Measurements from ENCODE around the gene DCLRE1B. TPM values are rescaled to one million over a fixed set of nuclear protein-coding genes. Genes with fewer than 3 reads are reported as not detected.

Gene DCLRE1B
- total RNA-seq, result 1.9 and 2.3 TPM in 2 replicates

DNA sequence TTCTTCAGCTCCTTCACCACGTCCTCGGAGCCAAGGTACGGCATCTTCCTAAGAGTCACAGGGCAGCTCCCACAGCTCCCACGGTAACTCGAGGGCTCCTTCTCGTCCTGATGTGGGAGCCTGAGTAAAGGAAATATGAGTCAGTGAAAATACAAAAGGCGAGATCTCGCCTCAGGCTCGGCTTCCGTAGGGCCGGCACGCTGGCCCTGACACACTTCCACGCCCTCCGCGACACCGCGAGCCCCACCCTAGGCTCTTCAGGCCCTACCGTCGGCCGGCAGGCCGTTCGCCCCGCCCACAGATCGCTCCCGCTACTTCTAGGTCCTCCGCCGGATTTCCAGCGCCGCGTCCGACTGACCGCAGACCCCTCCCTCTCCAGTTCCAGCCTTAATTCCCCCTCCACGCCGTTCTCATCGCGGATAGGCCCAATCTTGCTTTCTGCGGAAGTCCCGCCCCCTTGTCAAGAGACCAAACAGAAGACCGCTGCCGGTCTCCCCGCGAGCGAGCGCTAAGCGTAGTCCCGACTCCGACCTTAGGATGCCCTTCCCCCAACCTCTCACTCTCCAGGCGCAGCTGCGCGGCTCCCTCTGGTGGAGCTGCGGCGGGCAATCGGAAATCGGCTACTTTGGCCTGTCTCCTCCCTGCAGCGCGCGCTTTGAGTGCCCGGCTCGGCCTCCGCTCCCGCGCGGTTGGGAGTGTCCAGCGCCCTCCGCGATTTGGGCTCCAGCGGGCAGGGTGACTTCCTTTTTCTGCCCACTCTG is at the start of gene DCLRE1B, which contains the start of gene AP4B1:
TSS of gene DCLRE1B (plus strand) at position 653 of the 761 bp plus-strand sequence. CDS start 261 bp downstream, outside the sequence.
TSS of gene AP4B1 (minus strand) at position 126 of the 761 bp plus-strand sequence. CDS start at position 44, 82 bp downstream.

DNA sequence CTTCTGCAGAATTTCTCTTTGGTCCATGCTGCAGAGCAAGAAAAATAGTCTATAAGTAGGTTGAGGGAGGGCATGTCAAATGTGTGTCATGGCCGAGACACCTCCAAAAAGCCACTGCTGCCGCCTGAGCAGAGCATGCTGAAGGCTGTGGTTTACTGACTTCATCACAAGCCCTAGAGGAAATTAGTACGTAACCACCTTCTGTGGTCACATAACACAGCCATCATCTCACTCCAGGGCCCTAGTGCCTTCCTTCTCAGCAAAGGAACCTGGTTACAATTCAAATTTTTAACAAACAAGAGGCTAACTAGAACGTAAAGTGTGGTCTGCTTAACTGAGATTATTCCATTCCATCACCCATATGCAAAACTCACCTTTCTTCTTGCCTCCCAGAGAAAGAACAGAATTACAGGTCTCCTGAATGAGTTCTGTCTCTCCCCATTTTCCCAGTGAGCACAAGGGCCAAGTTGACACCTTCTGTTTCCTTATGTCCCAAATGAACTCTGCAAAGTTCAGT is 33.5 kb upstream of the DCLRE1B start, which contains the start of gene PTPN22:
TSS of gene PTPN22 (minus strand) at position 116 of the 517 bp plus-strand sequence.

DNA sequence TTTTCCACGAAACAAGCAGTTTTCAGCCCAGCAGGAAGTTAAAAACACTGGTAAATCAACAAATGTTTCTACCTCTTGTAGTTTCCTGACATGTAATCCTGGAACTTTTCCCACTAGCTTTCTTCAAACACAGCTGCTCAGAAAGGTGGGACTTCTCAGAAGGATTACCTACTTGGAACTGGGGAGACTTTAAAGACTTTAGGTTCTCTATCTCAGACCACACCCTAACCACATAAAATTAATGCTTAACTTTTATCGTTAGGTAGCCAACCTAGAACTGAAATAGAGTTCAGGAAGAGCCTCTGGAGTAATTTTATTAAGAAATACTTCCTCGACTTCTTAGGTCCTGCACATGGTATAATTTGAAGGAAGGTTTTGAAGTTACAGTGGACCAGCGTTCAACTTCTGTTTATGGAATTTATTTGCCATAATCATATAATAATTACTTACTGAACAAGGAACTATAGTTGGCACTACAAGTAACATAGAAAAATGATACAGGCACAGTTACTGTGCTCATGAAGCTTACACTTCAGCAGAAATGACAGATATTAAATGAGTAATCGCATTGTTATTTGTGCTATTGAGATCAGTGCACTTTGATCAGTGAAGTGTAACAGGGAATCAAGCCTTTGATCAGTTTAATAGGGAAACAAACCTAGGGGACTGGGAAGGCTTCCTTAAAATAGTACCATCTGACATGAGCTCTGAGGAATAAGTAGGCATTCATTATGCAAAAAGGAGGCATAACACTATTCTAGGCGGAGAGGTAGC is 17.5 kb upstream of the DCLRE1B start, which contains the start of gene BCL2L15:
TSS of gene BCL2L15 (minus strand) at position 180 of the 774 bp plus-strand sequence. CDS start 206 bp downstream, outside the sequence.

DNA sequence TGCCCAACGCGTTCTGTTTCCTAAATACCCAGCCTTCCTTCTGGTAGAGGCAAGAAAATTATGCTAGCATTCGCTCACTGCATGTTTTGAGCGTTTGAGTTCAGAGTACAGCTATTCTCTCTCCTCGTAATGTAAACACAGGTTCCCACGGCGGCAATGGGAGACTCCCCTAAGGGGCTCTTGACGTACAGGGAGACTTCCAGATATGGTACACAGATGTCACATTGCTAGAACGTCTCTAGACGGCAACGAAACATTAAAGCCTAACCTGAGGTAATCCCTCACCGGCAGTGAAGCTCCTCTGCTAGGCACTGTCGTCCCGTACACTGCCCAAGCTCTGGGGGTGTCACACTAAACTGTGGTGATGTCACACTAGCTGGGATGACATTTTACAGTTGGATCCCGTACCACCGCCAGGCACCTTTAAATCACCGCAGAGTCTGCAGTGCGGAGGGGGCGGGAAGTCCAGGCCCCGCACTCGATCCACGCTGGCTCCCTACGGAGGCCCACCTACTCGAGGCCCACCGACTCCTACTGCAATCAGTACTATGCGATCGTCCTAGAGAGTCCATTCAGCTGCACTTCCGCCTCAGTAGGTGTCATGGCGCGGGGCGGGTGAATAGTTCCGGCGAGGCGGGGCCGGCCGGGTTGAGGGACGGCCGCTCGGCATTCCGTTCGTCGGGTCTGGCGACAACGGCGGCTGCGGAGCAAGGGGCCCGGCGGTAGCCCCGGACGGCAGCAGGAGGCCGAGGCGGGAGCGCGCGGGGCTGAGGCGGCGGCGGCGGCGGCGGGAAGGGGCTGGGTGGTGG is 24.0 kb downstream of the DCLRE1B start, which contains the start of gene HIPK1:
TSS of gene HIPK1 (plus strand) at position 384 of the 809 bp plus-strand sequence.

Other genes with a start within 250 kb of the DCLRE1B start
- gene PHTF1, start 145.8 kb upstream of the DCLRE1B start, total RNA-seq, result 41.9 and 52.1 TPM in 2 replicates
- 8.1 and 10.0 TPM in 2 replicates for gene RSBN1, start 92.8 kb upstream of the DCLRE1B start, total RNA-seq
- 2.7 and 5.2 TPM in 2 replicates for gene PTPN22, start 33.6 kb upstream of the DCLRE1B start, total RNA-seq
- gene BCL2L15, start 17.7 kb upstream of the DCLRE1B start, total RNA-seq, result under 0.01 and 1.6 TPM in 2 replicates
- gene AP4B1, start 527 bp upstream of the DCLRE1B start, total RNA-seq, result 38.0 and 40.9 TPM in 2 replicates
- 21.1 and 26.1 TPM in 2 replicates for gene HIPK1, start 24.0 kb downstream of the DCLRE1B start, total RNA-seq
- 1.3 and 3.3 TPM in 2 replicates for gene OLFML3, start 74.1 kb downstream of the DCLRE1B start, total RNA-seq
- gene SYT6, start 248.5 kb downstream of the DCLRE1B start, total RNA-seq, result not detected in 2 replicates